IPS-NIHi7 (cell line): Measurements from ENCODE around the gene ZNF544.
"Not testable (repeated sequence)": the region's sequence is repeated elsewhere in the genome, so short reads cannot be mapped to it uniquely, and the experiment has no call there.

Experiments
- DNase-seq: peaks from one replicate; pipeline ENCODE4 v3.0.0; 2012; ENCODE audit warnings: mixed read lengths; ENCODE audit errors: extremely low spot score

The ZNF544 gene

GRCh38 chr19:58305065-58305931 lies 76.6 kb downstream of the ZNF544 start, which contains the start of gene ERVK3-1:
Gene ERVK3-1 (plus strand): TSS chr19:58305377. CDS start chr19:58312169, 6,792 bp downstream.
- peak; percentile 98 for DNase-seq

- no peak for DNase-seq
Measured at GRCh38 chr19:58305932-58306323, 77.2 kb downstream of the ZNF544 start.

GRCh38 chr19:58307736-58308135 lies 79.0 kb downstream of the ZNF544 start:
- DNase-seq, result no peak

- DNase-seq, result not testable (repeated sequence)
Measured at GRCh38 chr19:58310685-58311084, 82.0 kb downstream of the ZNF544 start.

GRCh38 chr19:58311345-58311865 lies 82.7 kb downstream of the ZNF544 start:
- no peak for DNase-seq
